GM04503 (cell line): ENCODE data around the gene KDSR.

Experiments used
- DNase-seq: peaks from one replicate; pipeline ENCODE4 v3.0.0-alpha.2; 2012; ENCODE audit warnings: low read depth

The KDSR gene

GRCh38 chr18:63303547-63303946, 63.5 kb downstream of the KDSR start:
- no peak for DNase-seq

- DNase-seq = no peak
These were observed 64.2 kb downstream of the KDSR start for GRCh38 chr18:63302636-63303405.

GRCh38 chr18:63302220-63302619, 64.8 kb downstream of the KDSR start:
- no peak for DNase-seq

GRCh38 chr18:63301434-63301833, 65.6 kb downstream of the KDSR start:
- no peak for DNase-seq

GRCh38 chr18:63299837-63300745, 66.9 kb downstream of the KDSR start:
- DNase-seq = no peak

- DNase-seq = no peak
These were observed 68.3 kb downstream of the KDSR start for GRCh38 chr18:63298400-63299365.

GRCh38 chr18:63297687-63298399, 69.2 kb downstream of the KDSR start:
- no peak for DNase-seq

- no peak for DNase-seq
These were observed 73.1 kb downstream of the KDSR start for GRCh38 chr18:63293935-63294334.

GRCh38 chr18:63292831-63293683, 73.9 kb downstream of the KDSR start:
- no peak for DNase-seq

- no peak for DNase-seq
These were observed 75.7 kb downstream of the KDSR start for GRCh38 chr18:63291278-63291677.

- DNase-seq = no peak
These were observed 76.2 kb downstream of the KDSR start for GRCh38 chr18:63290821-63291200.

GRCh38 chr18:63290166-63290820, 76.7 kb downstream of the KDSR start:
- DNase-seq = no peak

GRCh38 chr18:63288311-63288710, 78.7 kb downstream of the KDSR start:
- no peak for DNase-seq

- no peak for DNase-seq
These were observed 79.2 kb downstream of the KDSR start for GRCh38 chr18:63287691-63288220.

- DNase-seq = no peak
These were observed 80.1 kb downstream of the KDSR start for GRCh38 chr18:63286926-63287325.

- no peak for DNase-seq
These were observed 81.9 kb downstream of the KDSR start for GRCh38 chr18:63284827-63285733.

GRCh38 chr18:63284173-63284799, 82.7 kb downstream of the KDSR start:
- DNase-seq = no peak
